ENCODE results near the gene EXT2.

The EXT2 gene

GRCh38 chr11:44248109-44248508 is 152.6 kb downstream of the EXT2 start:
- DNase-seq = no peak

- DNase-seq = no peak
Measured at GRCh38 chr11:44250421-44250820, 154.9 kb downstream of the EXT2 start.

GRCh38 chr11:44252999-44253602 is 157.6 kb downstream of the EXT2 start:
- DNase-seq = no peak

GRCh38 chr11:44255406-44256071 is 160.1 kb downstream of the EXT2 start:
- DNase-seq = no peak

DNA sequence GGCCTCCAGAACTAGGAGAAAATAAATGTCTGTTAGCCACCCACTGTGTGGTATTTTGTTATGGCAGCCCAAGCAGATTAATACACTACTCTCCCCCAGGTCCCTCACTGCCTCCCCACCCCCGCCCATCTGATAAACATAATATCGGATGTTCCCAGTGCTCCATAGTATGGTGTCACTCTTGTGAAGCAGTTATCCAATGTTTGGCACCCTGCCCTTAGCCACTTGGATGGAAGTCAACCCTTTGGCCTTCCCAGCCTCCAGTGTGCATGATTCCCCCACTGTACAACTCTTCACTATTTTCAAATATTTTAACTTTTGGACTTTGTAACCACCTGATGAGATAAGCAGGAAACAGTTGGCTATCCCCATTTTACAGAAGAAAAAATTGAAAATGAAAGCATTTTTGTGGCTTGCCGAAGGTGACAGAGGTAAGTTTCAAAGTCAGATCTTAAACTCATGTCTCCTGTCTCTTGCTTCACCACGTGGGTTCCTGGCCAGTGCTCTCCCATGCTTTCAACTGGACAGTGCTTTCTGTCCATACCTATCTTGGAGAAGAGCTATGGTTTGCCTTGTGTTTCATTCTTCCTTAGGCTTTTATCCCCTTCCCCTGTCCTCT is 161.3 kb downstream of the EXT2 start:
- no peak for DNase-seq

DNA sequence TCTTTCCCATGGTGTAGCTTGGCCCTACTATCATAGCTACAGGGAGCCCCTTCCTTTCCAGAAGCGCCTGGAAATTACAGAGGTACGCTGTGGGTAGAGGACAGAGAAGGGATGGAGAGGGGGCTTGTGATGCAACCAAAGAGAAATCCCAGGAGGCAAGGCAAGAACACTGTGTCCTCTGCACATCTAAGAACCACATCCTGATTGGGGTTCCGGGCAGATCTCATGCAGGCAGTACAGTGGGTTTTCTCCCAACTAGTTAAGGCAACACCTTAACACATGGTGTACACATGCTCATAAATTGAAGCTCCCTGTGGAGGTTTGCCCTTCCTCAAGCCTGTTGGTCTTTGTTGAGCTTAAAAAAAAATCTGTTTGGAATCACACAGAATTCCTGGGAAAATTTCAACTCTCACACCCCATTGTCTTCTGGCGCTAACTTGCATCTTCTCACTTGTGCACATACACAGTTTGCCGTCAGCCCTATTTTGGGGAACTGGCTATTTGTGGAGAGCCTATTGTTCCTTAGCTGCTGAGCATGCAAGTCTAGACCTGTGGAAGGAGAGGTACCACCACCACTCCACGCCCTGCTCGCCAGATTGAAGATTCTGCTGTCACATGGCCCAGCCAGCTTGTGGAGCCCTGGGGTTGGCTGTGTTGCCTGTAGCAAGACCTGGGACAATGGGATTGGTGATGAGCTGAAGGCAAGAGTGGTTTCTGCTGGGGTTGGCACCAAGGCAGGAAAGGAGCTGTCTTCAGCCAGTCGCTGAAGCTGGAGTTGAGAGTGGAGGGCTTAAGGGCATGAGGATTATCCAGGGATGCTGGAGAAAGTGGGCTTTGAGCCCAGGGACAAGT is 162.1 kb downstream of the EXT2 start:
- DNase-seq = no peak

DNA sequence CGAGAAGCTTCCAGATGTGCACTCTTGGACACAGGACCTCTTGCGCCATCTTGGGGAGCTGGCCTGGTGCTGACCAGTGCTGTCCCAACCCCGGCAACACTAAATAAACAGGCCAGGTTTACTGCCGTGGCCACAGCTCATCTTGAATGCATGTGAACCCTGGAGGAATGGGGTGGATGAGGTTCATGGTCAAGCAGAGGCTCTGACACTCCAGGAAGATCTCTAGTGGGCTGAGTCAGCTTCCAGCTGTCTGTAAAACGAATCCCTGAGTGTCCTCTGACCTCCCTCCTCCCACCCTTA is 162.7 kb downstream of the EXT2 start:
- no peak for DNase-seq

- no peak for DNase-seq
Measured at GRCh38 chr11:44258839-44259420, 163.5 kb downstream of the EXT2 start.

DNA sequence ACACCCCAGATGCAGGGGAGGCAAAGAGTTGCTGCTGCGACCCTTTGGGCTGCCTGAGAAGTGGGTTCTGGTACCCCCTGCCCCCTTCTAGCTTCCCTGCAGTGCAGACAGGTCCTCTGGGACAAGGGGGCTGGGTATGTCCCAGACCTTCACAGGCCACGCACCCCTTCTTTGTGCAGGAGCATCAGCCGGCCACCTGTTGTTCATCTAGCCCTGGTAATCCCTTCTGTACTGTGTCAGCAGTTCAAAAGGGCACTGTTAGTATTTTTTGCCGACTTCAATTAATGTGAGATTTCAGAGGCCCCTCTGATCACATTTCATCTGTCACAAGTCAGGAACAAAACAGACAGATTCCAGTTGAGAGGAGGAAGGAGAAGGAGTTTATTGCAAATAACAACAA is 164.6 kb downstream of the EXT2 start:
- DNase-seq = no peak

DNA sequence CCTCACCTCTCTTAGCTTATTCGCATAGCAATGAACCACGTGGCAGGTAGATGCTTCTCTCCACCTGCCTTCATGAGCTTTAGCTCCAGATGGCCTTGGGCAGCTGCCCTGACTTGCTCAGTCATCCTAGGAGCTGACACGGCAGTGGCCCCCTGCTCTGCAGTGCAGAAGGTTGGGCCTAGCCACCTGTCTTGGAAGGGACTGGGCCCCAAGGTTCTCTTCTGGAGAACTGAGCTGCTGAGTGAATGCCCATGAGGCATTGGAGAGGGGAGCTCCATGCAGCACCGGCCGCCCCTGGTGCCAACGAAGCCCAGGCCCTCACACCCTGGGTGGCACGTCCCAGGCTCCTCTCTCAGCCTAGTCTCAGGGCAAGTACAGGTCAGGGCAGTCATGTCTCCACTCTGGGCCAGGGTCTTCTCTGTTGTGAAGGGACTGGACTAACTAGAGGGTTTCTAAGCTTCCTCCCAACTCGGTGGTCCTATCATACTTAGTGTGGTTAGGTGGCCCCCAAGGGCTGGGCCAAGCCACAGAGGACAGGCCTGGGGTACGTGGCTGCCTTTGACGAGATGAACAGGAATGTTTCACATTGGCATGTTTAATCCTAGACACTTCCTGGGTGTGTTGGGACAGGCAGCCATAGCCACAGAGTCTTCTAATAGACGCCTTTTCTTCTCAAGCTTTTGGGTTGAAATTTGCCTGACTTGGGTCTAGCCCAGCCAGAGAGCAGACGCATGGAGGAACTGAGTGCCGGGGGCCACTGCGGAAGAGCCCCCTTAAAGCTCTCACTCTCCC is 166.5 kb downstream of the EXT2 start:
- DNase-seq = no peak

DNA sequence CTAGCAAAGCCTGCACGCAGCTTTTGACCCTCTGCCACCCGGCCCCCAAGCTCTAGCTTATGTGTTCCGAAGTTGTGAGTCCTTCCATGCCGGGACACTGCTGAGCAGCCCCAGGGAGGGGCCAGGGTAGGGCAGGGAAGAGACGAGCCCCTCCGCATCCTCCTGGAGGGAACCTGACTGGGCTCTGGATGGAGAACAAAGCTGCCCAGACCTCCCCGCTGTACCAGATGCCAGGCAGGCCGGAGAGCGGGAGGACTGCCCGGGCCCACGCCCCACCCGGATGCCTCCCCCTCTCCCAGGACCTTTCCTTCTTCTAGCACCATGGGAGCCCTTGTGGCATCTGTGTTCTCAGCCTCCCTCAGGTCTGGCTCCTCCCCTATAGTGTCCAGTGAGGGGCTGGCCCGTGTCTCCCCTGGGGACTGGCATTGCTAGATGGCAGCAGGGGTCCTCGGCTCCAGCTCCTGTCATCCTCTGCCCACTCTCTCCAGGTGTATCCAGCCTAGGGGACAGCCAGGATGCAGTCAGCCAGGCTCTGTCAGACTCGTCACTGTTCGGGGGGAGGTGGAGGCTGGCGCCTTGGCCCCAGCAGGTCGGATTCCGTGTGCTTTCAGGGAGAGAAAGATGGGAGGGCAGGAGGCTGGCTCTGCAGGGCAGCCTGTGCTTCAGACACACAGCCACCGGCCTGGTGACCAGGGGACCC is 168.4 kb downstream of the EXT2 start:
- no peak for DNase-seq

DNA sequence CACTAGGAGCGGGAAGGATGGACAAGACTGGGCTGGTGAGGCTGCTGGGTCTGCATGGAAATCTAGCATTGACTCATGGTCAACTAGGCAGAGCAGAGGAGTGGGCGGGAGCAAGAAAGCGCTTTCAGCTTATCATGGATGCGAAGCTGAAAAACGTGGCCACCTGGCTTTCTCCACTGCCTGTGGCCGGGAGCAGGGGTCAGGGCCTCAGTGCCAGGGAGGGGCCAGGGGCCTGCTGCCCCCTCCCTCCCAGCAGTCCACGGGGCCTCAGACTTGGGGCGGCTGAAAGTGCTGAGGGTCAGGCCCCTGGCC is 168.9 kb downstream of the EXT2 start:
- no peak for DNase-seq

- DNase-seq = no peak
Measured at GRCh38 chr11:44264761-44265160, 169.3 kb downstream of the EXT2 start.

DNA sequence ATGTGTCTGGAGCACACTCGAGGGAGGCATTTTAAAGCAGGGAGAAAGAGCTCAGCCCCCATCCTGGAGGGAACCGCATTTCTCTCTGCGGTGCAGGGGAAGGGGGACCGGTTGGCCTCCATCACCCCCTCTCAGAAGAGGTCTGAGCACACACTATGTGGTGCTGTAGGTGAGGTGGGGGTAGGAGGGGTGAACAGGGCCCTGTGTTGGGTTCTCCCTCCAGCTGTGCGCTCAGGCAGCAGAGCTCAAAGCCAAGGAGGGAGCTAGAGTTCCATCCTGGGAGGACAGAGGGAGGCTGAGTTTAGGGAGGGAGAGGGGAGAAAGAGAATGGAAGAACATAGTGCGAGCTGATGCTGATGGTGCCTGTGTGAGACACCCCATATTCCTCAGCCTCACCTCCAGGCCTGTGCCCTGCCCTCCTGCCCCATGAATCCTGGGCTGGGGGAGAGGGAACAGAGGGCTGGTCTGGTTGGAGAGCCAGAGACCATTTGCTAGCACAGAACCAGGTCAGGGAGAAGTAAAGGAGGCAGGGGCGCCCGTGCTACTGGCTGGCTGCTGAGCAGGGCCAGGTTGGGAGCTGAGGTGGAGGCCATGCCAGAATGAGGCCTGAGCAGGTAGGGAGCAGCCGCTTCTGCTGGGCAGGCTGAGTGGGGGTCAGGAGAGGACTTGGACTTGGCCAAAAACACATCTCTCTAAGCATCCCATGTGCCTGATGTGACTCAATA is 170.7 kb downstream of the EXT2 start:
- no peak for DNase-seq

DNA sequence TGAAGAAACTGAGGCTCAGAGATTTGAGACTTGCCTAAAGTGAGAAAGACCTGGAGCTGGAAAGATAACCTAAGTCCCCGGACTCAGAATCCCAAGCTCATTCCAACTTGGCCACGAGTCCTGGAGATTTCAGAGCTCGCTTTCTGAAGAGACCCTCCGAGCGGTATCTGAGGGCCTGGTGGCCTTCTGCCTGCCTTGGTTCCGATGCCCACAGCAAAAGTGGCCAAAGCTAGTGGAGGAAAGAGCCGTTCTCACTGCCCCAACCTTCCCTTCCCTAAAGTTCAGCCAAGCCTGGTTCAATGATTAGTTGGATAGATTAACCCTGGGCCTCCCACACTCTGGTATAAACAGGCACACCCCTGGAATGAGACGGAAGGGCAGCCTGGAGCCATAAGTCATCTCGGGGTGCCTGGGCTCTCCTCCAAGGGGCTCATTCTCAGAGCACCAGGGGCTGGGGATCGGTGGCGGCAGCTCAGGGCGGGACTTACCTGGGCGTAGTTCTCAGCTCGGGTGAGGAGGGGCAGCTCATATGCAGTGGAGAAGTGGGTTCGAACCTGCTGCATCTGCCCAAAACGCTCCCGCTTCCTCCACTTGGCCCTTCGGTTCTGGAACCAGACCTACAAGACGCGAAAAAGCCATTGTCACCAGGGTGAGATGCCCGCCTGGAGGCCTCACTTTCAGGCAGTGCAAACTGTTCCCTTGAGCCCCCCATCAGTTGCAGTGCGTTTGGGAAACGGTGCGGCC is 171.7 kb downstream of the EXT2 start:
- DNase-seq = no peak

DNA sequence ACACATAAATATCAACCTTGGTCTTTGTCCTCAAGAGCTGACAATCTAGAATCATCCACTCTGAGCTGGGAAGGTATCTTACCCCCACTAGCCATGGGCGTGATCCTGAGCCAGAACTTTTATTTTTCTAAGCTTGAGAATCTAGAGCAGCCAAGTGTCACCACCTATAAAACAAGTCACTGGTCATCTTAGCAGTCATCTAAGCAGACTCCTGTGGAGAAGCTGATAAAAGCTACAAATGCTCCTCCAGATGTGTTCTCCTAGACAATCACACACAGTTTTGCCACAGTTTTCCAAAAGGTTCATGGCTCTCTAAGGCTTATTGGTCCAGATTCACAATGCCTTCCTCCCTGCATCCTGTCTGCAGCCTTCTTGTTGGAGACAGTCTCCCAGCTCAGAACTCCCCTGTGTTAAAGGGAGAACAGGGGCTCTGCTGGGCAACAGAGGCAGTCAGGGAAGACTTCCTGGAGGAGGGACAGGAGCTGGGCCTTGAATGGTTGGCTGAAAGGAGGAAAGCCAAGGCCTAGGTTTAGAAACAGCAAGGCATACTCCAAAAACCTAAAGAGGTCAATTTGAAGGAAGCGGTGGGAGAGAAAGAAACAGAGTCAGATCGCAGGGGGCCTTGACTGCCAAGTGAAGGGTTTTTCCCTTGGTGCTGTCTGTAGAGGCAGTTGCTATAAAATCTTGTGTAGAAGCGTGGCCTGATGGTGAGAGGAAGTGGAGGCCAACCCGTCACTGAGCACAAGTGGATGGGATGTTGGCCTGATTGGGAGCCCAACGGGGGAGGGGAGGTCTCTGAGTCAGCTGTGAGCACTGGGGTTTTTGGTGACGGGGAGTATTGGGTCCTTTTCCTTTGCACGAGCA is 172.5 kb downstream of the EXT2 start:
- no peak for DNase-seq

GRCh38 chr11:44268614-44269080 is 173.2 kb downstream of the EXT2 start:
- DNase-seq = no peak

DNA sequence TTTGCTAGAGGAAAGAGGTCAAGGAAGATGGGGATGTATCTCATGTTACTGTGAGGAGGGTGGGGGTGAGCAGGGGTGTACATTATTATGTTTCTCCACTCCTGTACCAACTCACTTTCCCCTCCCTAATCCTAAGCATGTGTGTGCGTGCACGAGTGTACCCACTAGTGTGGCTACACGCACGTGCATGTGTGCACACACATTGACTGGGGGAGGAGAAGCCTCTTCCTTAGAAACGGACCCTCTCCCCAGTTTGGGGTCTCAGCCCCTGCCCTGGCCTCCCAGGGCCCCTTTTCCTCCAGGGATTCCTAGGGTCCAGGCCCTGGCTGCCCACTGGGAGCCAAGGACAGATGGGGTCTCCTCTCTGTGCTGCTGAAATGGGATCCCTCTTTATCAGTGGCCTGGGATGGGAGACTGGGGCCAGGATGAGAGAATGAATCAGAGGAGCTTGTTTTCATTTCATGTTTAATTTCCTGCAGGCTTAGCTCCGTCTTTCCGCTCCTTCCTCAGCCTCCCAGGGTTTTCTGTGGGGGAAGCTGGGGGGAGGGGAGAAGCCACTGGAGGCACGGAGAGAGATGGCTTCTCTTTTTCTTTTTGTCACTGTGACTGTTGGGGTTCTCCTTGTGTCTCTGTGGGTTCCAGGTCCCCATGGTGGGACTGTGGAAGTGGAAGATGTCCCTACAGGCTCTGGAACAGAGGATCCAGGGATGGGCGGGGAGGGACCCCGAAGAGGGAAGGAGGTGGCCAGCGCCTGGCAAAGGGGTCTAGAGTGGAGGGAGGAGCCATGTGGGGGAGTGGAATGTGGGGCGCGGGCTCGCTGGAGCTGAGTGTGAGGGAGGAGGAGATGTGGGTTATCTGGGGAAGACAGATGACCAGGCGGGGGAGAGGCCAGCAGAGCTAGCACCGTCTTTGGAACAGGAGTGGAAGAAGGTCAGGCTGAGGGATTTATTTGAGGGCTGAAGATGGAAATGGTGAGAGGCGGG is 174.2 kb downstream of the EXT2 start:
- no peak for DNase-seq
